COR-L47 (cell line): Measurements from ENCODE around the gene ANKS6.
A peak's percentile ranks its signal among the peaks of the same experiment; 100 is the strongest.

Experiments
- DNase-seq: peaks from one replicate; lab custom pipeline; 2025; lab: John Stamatoyannopoulos, UW

Gene ANKS6

DNA sequence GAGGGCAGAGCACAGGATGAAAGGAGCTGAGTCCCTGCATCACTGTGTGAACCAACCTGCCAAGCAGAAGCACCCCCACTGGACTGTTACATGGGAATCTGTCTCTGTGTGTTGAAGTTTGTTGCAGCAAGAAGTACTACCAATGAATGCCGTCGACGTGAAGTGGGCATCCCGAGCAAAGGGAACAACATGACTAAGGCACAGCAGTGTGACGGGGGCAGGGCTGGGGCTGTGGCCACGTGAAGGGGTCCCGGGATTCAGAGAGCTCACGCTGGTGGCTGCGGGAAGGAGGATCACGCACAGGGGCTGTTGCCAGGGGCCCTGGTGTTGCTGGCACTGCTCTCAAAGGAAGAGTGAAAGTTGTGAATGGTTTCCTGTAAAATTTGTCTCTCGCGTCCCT lies 60.1 kb downstream of the ANKS6 start:
- DNase-seq: no peak

DNA sequence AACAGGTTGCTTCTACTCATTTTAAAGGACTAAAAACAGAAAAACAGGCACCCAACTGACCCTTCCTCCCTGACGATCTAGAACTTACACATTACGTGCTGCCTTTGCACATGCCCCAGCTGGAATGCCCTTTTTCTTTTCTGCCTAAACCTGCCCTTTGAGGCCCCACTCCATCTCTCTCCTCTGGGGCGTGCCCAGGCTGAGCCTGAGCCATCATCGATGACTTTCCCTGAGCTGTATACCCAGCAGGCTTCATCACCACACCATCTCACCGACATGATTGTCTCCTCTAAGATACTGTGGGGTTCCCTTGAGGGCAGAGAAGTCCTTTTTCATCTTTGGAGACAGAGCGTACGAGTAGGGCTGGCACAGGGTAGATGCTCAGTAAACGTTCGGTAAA lies 63.6 kb downstream of the ANKS6 start:
- no peak for DNase-seq

DNA sequence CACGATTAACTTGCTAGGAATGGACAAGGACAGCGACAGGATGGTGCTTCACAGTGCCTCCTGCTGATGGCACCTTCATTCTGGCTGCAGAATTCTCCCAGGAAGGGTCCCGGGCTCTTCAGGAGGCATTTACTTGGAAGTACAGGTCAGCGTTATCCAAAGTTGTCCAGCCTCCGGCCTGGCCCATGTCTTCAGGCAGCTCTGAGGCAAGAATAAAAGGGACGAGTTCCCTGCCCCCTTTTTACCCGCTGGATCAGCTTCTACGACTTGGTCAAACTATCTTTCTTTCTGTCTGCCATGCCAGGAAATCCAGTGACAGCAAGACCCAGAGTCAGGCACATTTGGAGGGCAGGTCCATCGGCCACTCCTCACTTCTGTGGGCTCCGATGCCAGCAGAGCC lies 64.3 kb downstream of the ANKS6 start:
- DNase-seq: no peak

DNA sequence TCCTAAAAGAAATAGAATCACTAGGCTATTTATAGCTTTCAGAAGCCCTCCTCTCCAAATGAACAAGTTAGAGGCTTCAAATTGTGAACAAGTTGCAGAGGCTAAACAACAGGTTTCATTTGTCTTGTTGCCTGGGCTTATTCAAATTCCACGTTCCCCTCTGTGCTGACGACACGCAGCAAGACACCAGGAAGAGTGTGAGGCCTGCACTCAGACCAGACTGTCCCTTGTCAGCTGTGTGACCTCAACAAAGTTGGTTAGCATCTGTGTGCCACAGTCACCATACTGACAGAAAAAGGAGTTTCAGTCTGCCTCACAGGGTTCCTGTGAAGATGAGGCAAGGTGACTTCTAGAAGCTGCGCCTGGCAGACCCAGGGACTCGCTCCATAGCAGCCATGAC lies 65.5 kb downstream of the ANKS6 start:
- DNase-seq: no peak

- DNase-seq: no peak
These were observed 67.9 kb downstream of the ANKS6 start for GRCh38 chr9:98728500-98728899.

GRCh38 chr9:98727428-98727827 lies 68.9 kb downstream of the ANKS6 start:
- DNase-seq: no peak

DNA sequence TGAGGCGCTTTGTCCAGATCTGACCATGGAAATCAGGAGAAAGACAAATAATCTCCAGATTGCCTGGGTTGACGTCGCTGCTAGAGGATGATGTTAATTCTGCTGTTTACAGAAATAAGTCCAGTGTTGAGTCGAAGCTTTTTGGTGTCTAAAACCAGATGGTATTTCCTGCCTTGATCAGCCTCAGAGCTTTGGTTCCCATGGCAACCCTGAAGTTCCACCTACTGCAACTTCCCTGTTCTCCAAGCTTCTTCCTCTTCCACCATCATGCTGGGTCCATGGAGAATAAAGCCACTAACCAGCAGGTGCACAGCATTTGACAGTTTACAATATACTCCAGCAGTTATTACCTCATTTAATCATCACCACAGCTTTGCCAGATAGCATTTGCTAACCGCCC lies 69.6 kb downstream of the ANKS6 start:
- DNase-seq: no peak

GRCh38 chr9:98724810-98725530 lies 71.4 kb downstream of the ANKS6 start:
- no peak for DNase-seq

DNA sequence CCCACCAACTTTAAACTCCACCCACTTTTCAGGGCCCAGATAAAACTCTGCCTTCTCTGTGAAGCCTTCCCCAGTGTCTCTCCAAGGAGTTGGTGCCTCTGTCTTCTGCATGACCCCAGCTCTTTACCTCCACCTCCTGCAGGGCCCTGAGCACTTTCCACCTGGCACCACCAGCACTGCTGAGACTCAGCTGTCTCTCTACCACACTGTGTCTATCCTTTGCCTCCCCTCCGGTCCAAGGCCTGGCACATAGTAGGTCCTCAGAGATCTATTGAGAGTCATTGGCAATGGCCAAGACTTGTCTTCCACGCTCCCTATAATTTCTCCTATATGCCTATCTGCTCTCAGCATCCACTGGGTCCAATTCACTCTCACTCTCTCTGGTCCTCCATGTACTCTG lies 74.7 kb downstream of the ANKS6 start:
- DNase-seq: no peak

DNA sequence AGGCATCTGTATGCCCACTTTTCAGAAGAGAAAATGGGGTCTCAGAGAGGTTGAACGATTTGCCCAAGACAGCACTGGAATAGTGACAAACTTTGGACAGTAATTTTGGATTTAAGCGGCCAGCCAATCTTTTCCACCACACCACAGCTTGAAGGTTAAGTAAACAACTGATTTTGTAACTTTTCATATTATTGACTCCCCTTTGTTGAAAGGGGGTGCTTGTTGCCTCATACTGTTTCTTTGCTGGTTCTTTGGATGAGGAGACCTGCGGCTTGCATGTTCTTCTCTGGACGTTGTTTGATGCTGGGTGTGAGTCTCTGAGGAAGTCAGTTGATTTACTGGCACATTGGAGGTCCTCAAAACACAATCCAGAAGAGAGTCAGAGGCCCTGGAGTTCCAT lies 76.0 kb downstream of the ANKS6 start:
- no peak for DNase-seq

GRCh38 chr9:98719055-98719454 lies 77.3 kb downstream of the ANKS6 start:
- no peak for DNase-seq

GRCh38 chr9:98714833-98715232 lies 81.5 kb downstream of the ANKS6 start:
- no peak for DNase-seq

DNA sequence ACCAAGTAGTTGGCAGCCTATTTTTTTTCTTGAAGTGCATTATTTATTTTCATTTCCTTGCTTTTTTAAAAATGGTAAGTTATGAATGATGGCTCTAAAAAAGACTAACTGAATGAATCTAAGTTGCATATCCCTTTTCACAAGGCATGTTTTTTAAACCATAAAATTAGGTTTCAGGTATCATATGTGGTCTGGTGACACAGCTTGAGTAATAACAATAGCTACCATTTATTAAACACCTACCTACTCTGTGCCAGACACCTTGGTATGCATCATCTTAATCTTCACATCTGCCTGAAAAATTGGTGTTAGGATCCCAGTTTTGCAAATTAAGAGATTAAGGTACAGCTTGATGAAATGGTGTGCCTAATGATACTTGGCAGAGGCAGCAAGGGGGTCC lies 83.4 kb downstream of the ANKS6 start:
- no peak for DNase-seq

DNA sequence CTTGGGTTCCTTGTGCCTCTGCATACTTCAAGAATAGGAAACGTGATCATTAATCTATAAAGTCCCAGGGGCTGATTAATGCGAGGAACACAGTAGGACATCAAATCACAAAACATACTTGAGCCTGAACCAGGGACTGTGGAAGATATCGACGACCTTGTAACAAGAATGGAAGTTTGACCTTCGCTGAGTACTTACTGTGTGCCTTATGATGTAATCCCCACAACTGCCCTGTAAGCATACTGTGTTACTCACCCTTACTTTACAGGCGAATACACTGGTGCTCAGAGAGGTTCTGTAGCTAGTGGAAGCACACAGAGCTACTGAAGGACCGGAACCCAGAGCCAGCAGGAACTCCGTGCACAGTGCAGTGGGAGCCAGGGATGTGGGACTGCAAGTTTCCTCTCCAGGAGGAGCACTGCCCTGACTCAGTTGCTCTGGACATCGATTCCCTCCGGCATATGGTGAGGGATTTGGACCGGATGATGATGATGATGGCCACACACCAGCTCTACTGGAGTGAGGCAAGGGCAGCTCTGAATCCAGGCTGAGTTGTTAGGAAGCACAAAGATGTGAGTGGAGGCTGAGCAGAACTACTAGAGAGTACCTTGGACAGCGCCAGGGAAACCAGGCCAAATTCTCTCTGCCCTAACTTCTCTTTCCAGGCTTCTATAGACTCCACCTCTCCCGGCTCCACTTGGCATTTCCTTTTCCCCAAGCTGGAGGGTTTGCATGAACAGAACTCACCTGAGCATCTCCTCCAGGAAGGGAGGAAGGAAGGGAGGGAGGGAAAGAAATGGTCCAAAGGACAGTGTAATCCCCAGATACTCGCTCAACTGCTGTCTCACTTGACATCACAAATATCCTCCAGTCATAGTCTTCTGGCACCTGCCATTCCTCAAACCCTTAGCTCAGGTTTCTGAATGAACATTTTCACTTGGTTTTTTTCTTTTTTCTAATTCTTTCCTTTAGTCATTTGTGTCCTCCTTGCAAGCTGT lies 86.1 kb downstream of the ANKS6 start:
- no peak for DNase-seq

DNA sequence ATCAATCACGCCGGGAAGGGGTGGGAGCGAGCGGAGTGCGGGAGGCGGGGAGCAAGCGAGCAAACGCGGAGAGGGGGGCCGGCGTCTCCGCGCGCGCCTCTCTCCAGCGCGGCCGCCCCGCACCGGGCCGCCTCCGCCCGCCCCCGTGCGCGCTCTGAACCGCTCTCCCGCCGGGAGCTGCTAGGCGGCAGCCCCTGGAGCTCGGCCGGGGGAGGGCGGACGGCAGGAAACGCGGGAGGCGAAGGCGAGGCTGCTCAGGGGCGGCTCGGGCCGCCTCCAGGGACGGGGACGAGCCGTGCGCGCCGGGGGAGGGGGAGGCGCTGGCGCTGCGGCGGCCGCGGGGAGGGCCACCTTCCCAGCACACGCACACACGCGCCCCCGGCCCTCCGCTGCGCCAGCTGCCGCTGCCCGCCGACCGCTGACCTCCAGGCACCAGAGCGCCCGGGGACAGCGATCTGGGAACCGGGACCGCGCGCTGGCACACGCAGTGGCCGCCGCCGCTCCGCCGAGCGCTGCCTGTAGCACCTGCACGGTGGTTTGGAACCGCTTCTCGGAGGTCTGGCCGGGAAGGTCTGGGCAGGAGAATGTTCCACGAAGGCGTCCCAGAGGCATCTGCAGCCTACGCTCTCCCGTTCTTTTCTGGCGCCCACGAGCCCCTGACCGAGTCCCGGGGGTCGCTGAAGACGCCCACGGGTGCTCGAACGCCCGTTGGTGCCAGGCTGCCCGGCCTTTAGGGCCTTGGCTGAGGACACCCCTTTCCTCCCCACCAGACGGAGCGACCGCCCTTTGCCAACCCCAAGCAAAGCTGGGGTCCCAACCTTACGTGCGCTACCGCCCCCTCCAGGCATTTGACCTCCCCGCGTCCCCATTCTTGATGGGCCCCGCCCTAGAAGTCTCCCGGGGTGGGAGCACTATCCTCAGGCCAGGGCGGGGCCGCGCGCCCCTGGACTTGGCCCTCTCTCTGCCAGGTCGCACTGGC lies 87.1 kb downstream of the ANKS6 start, which contains the start of gene GABBR2:
Gene GABBR2, minus strand, starts transcription at position 3 of the 979 bp plus-strand sequence. CDS start 198 bp downstream, outside the sequence.
- no peak for DNase-seq

DNA sequence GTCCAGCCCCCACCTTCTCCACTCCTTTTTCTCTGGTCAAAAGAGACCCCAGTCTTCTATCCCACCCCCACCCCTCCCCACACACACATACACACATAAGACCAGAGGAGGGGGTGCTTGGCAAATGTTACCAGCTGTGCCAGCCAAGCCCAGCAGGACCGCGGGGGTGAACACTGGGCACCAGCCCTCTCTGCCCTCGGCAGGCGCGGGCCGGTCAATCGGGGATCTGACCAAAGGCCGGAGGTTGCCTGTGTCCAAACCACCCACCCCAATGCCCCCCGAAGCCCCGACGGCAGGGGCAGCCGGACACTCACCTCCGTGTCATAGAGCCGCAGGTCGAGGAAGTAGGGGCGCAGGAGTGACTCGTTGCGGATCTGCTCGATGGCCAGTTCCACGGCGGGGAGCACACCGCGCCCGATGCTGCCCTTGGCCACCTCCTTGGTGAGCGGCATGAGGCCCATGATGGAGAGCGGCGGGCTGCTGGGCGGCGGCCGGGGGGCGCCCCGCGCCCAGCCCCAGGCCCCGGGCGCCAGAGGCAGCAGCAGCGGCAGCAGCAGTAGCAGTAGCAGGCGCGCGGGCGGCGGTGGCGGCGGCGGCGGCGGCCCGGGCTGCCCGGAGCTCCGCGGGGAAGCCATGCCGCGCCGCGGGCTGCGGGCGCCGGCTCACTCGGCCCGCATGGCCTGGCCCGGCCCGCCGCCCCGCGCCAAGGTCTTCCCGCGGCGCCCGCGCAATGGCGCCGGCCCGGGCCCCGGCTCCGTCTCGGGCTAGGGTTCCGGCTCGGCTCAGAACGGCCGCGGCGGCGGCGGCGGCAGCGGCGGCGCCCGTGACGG lies 88.0 kb downstream of the ANKS6 start:
- no peak for DNase-seq

- peak; percentile 79 for DNase-seq
These were observed 88.9 kb downstream of the ANKS6 start for GRCh38 chr9:98707166-98708102.

DNA sequence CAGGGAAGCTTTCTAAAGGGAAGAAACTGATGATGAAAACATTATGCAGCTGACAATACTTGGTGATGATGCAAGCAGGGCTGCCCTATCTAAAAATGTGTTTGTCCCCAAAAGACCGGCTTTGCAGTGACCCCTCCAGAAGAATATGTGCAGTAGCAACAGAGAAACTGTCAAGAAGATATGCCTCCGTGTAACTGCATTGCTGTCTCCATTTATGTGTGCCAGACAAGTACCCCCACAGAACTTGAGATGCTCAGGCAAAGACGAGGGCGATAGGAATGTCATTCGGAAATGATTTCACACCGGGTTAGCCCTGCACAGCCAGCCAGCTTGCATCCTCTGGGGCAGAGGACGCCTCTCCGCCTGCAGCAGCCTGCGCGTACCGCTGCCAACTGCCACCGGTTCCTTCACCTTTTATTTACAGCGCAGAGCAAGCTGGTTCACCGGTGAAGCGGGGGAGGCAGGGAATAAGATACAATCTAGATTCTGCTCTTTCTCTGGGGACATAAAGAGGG lies 89.6 kb downstream of the ANKS6 start:
- peak; percentile 60 for DNase-seq

GRCh38 chr9:98702835-98703380 lies 93.4 kb downstream of the ANKS6 start:
- DNase-seq: no peak
